Peyer's patch (tissue), 4 donors: ENCODE results near the gene PTPRR. TPM values are rescaled to one million over a fixed set of nuclear protein-coding genes. Genes with fewer than 3 reads are reported as not detected.
A peak's percentile ranks its signal among the peaks of the same experiment; 100 is the strongest.

Experiments used
- DNase-seq, 3 donors: peaks; one replicate each; pipeline ENCODE4 v3.0.0-alpha.2; 2017 to 2019
- H3K27ac ChIP-seq, 4 donors: fragments of 200-600 bp; sonication (generic); one replicate each; pipeline ENCODE4 v1.5.1; 2016 to 2019
- H3K27me3 ChIP-seq, 2 donors: fragments of 200-600 bp; sonication (generic); one replicate each; pipeline ENCODE4 v1.5.1; 2019
- H3K36me3 ChIP-seq, 3 donors: fragments of 200-600 bp; sonication (generic); one replicate each; pipeline ENCODE4 v1.5.1; 2016 to 2019
- H3K4me1 ChIP-seq, 4 donors: fragments of 200-600 bp; sonication (generic); one replicate each; pipeline ENCODE4 v1.5.1; 2016 to 2019
- H3K4me3 ChIP-seq, 4 donors: fragments of 200-600 bp; sonication (generic); 1 replicate in 3 of 4; 2 replicates in 1 of 4; pipeline ENCODE4 v1.5.1; 2016 to 2019; ENCODE audit warnings: mild to moderate bottlenecking in 1 of 4
- H3K9me3 ChIP-seq, 4 donors: fragments of 200-600 bp; sonication (generic); one replicate each; pipeline ENCODE4 v1.5.1; 2016 to 2019; ENCODE audit warnings: mild to moderate bottlenecking in 1 of 4
- POLR2A ChIP-seq, 2 donors: fragments of 450-650 bp; IDR thresholded peaks; one replicate each; pipeline ENCODE4 v1.5.1; 2017; ENCODE audit warnings: antibody characterized with exemption in 2 of 2, mild to moderate bottlenecking in 2 of 2, moderate library complexity in 2 of 2
- total RNA-seq, 4 donors: library from RNA; depleted of rRNA; stranded (reverse); fragments of >200 nt; gene quantifications; one replicate each; pipeline ENCODE4 v1.1.0, GENCODE V29; 2016
- TF ChIP-seq, protein P1 (sequence below), 6 experiments: fragments of 450-650 bp in 4 of 6; fragments of 200-600 bp in 2 of 6; sonication (generic) in 1 of 6; IDR thresholded peaks; one replicate each; pipeline ENCODE4 v1.5.1; 2017 to 2019; ENCODE audit warnings: antibody characterized with exemption in 6 of 6, mild to moderate bottlenecking in 3 of 6, moderate library complexity in 1 of 6

PTPRR gene
- total RNA-seq, 4 donors from 2014 or later = 17.5 to 30.3 (median 20.2) TPM; not detected in 1

DNA sequence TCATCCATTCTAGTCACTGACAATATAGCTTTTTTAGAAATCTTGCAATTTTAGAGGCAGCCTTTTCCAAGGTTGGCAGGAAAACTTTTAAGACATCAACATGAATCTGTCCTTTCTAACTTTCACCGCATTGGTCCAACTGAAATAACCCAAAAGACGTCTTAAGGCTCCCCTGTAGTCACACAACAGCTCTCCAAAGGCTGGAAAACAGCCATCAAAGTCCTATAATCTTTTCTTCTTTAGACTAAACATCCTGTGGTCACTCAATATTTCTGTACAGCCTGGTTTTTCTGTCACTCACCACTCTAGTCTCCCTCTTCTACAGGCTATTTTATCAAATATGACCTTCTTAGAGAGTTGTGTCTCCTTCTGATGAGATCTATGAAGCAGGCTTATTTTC is 278.8 kb downstream of the PTPRR start:
- H3K36me3 ChIP-seq = no peaks in the 10 kb centered on the region
- H3K4me1 ChIP-seq = peaks cover 0 to 10% (median 0%) of the 10 kb centered on the region in 4 donors
- no peaks in the 10 kb centered on the region for H3K9me3 ChIP-seq
- TF ChIP-seq POLR2A (IDR thresholded peaks at IDR 0.05) = no peak
- TF ChIP-seq, protein P1, sequence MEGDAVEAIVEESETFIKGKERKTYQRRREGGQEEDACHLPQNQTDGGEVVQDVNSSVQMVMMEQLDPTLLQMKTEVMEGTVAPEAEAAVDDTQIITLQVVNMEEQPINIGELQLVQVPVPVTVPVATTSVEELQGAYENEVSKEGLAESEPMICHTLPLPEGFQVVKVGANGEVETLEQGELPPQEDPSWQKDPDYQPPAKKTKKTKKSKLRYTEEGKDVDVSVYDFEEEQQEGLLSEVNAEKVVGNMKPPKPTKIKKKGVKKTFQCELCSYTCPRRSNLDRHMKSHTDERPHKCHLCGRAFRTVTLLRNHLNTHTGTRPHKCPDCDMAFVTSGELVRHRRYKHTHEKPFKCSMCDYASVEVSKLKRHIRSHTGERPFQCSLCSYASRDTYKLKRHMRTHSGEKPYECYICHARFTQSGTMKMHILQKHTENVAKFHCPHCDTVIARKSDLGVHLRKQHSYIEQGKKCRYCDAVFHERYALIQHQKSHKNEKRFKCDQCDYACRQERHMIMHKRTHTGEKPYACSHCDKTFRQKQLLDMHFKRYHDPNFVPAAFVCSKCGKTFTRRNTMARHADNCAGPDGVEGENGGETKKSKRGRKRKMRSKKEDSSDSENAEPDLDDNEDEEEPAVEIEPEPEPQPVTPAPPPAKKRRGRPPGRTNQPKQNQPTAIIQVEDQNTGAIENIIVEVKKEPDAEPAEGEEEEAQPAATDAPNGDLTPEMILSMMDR (IDR thresholded peaks at IDR 0.05) = no peak
- H3K27me3 ChIP-seq = no peaks in the 10 kb centered on the region
- no peak overlapping the region for H3K27ac ChIP-seq
- H3K4me3 ChIP-seq = no peak overlapping the region
- no peak for DNase-seq

DNA sequence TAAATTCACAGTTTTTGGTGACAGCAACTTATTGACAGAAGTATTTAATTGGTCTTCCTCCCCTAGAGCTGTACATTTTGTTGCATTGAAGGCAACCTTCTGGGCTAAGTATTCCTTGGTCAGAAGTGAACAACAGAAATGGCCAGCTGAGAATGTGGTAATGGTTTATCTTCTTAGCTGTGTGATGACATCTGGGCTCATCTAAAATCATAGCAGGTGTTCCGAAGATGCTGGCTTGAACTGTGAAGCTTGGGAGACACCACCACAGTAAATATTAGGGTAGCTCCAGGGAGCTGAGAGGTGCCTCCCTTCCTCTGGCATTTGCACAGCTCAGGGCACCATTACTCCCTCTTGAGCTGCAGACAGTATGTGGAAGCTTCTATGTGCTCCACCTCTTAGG is 279.6 kb downstream of the PTPRR start:
- H3K4me3 ChIP-seq = no peak overlapping the region
- peaks cover 0 to 7% (median 0%) of the 10 kb centered on the region in 4 donors for H3K4me1 ChIP-seq
- no peaks in the 10 kb centered on the region for H3K27me3 ChIP-seq
- no peak for DNase-seq
- no peaks in the 10 kb centered on the region for H3K36me3 ChIP-seq
- TF ChIP-seq, protein P1 (IDR thresholded peaks at IDR 0.05) = no peak
- TF ChIP-seq POLR2A (IDR thresholded peaks at IDR 0.05) = no peak
- no peak overlapping the region for H3K27ac ChIP-seq
- no peaks in the 10 kb centered on the region for H3K9me3 ChIP-seq

DNA sequence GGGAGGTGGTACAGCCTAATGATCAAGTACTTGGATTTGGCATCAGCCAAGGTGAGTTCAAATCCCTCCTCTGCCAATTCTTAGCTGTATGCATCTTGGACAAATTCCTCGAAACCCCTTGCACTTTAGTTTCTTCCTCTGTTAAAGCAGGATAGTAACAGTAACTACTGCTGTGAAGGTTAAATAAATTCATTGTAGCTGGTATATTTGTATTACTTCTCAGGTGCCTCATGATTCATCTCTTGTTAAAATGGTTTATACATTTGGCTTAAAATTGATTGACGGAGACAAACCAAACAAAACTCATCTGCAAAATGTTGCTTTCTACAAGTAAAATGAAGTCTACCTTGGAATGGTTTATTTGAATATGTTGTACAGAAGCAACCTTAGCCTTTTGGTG is 281.0 kb downstream of the PTPRR start:
- H3K4me1 ChIP-seq = no peaks in the 10 kb centered on the region
- TF ChIP-seq POLR2A (IDR thresholded peaks at IDR 0.05) = no peak
- TF ChIP-seq, protein P1 (IDR thresholded peaks at IDR 0.05) = no peak
- no peaks in the 10 kb centered on the region for H3K27me3 ChIP-seq
- no peak overlapping the region for H3K4me3 ChIP-seq
- no peaks in the 10 kb centered on the region for H3K9me3 ChIP-seq
- H3K36me3 ChIP-seq = no peaks in the 10 kb centered on the region
- no peak overlapping the region for H3K27ac ChIP-seq
- DNase-seq = no peak

DNA sequence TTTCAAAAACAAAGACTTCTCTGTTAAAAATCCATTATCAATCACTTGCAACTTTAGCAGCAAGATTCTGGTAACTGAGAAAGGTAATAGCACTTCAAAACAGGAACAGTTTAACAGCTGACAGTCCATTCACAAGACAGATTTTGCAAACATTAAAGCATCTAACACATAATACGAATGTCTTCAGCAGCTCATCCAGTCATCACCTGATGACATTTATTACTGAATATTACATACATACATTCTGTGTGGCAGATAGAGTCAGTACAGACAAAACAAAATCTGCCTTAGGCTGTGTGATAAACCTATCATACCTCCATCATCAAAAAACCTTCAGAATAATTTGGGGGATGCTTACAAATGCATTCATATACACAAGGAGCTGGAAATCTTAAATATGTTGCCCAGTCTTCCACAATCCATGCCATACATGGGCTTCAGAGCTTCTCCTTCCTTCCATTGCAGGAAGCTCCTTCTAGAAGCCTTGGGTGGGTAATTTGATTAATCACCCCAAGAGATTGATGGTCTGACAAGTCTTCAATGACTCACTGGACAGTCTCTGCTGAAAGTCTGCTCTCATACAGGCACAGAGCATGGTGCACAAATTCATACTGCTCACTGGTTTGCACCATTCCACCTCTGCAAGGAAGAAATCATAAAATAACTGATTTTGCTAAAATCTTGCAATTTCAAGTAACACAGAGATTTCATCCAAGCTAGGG is 281.7 kb downstream of the PTPRR start:
- Histone ChIP-seq H3K27me3 (peaks cover 0 to 3% of the 10 kb centered on the region in 2 donors), H3K36me3 (no peaks in the 10 kb centered on the region), H3K27ac (no peak overlapping the region), H3K4me1 (no peaks in the 10 kb centered on the region), H3K4me3 (no peak overlapping the region), H3K9me3 (no peaks in the 10 kb centered on the region)
- no peak for DNase-seq
- no peak for TF ChIP-seq POLR2A (IDR thresholded peaks at IDR 0.05)
- TF ChIP-seq, protein P1 (IDR thresholded peaks at IDR 0.05) = no peak

DNA sequence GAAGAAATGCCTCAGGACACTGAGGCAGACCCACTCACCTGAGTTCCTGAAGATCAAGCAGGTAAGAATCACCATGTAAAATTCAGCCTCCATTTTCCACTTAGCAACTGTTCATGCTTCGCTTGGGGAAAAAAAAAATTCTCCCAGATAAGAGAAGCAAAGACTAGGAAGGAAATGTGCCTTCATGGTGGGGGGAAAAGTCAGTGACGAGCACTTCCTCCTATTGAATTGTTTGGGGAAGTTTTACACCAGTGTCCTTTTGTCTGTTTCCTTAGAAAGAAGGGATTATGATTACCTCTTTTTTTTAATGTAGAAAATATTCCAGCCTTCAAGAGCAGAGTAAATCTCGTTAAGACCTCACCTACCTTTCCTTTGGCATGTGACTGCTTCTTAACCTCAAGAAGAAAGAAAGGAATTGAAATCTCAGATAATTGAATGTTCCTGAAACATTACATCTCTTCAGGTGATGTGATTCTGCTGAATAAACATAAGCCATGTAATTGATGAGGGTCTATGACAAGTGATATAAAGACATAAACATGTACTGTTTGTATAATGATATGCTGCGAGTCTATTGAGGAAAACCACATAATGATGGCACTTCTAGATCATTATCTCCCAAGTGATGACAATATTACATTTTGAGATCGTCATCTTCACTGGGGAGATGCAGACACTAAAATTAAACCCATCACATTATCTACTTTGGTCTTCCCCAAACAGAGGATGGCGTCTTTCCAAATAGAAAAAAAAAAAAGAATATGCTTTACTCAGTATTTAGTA is 283.0 kb downstream of the PTPRR start, which contains the start of gene PTPRB:
Gene PTPRB, minus strand, starts transcription at position 127 of the 783 bp plus-strand sequence. Its CDS starts 34 bp downstream, at position 93.
- H3K36me3 ChIP-seq = no peaks in the 10 kb centered on the region
- DNase-seq = no peak
- H3K27me3 ChIP-seq = peaks cover 0 to 3% of the 10 kb centered on the region in 2 donors
- H3K4me1 ChIP-seq = no peaks in the 10 kb centered on the region
- H3K9me3 ChIP-seq = no peaks in the 10 kb centered on the region
- H3K27ac ChIP-seq = peak within 1 kb of the TSS in 2 of 4 donors; percentile 39 to 44
- no peak for TF ChIP-seq POLR2A (IDR thresholded peaks at IDR 0.05)
- TF ChIP-seq, protein P1 (IDR thresholded peaks at IDR 0.05) = no peak
- peak within 1 kb of the TSS in 1 of 4 donors; percentile 4 for H3K4me3 ChIP-seq
